22Rv1 (cell line): ENCODE measurements around the gene FPGS.

Experiments used
- ZFX ChIP-seq: fragments of 450-650 bp; IDR thresholded peaks from 2 replicates; pipeline ENCODE4 v1.6.1; 2017; ENCODE audit warnings: antibody characterized with exemption, borderline replicate concordance
- TF ChIP-seq, protein P1 (sequence below): fragments of 450-650 bp; IDR thresholded peaks from 2 replicates; pipeline ENCODE4 v1.5.1; 2017; ENCODE audit warnings: mild to moderate bottlenecking

DNA sequence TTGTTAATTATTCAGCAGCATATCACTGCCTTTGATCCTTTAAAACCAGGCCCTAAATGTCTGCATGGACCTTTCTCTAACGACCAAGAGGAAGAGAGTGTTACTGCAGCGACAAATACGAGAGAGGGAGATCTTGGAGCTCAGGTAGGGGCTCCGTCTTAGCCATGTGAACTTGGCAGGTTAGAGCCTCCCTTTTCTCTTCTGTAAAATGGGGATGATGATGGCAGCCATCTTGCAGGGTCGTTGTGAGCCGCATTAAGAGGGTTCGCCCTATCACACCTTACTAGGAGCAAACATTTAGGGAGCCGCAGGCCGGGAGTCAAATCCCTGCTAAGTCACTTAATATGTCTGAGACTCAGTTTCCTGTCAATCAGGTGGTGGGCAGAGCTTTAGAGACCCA, 50.1 kb downstream of the FPGS start:
- TF ChIP-seq, protein P1, sequence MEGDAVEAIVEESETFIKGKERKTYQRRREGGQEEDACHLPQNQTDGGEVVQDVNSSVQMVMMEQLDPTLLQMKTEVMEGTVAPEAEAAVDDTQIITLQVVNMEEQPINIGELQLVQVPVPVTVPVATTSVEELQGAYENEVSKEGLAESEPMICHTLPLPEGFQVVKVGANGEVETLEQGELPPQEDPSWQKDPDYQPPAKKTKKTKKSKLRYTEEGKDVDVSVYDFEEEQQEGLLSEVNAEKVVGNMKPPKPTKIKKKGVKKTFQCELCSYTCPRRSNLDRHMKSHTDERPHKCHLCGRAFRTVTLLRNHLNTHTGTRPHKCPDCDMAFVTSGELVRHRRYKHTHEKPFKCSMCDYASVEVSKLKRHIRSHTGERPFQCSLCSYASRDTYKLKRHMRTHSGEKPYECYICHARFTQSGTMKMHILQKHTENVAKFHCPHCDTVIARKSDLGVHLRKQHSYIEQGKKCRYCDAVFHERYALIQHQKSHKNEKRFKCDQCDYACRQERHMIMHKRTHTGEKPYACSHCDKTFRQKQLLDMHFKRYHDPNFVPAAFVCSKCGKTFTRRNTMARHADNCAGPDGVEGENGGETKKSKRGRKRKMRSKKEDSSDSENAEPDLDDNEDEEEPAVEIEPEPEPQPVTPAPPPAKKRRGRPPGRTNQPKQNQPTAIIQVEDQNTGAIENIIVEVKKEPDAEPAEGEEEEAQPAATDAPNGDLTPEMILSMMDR, result no peak
- TF ChIP-seq ZFX, result no peak
